Tibial artery (tissue), 4 donors: ENCODE results near the gene KRTDAP.

ENCODE experiments used
- DNase-seq, 2 donors: peaks; one replicate each; pipeline ENCODE4 v3.0.0-alpha.2; 2019
- H3K27ac ChIP-seq, 2 donors: fragments of 200-600 bp; sonication (generic) in 1 of 2; 1 replicate in 1 of 2; 2 replicates in 1 of 2; pipeline ENCODE4 v1.5.1; 2018 to 2019; ENCODE audit warnings: mild to moderate bottlenecking in 1 of 2
- H3K27me3 ChIP-seq, 2 donors: fragments of 200-600 bp; sonication (generic) in 1 of 2; one replicate each; pipeline versions ENCODE4 v1.5.1 to v1.6.0; 2016 to 2019
- H3K36me3 ChIP-seq, 3 donors: fragments of 200-600 bp; sonication (generic) in 2 of 3; one replicate each; pipeline ENCODE4 v1.5.1; 2016 to 2019; ENCODE audit warnings: mild to moderate bottlenecking in 2 of 3
- H3K4me1 ChIP-seq, 4 donors: fragments of 200-600 bp; sonication (generic) in 2 of 4; 1 replicate in 3 of 4; 2 replicates in 1 of 4; pipeline ENCODE4 v1.5.1; 2016 to 2019
- H3K4me3 ChIP-seq, 2 donors: fragments of 200-600 bp; sonication (generic) in 1 of 2; 1 replicate in 1 of 2; 2 replicates in 1 of 2; pipeline ENCODE4 v1.5.1; 2018 to 2019; ENCODE audit warnings: mild to moderate bottlenecking in 2 of 2
- H3K9me3 ChIP-seq, 3 donors: fragments of 200-600 bp; sonication (generic) in 1 of 3; one replicate each; pipeline ENCODE4 v1.5.1; 2016 to 2019
- intact Hi-C: fragments of 100-400 bp; cut with DNase I; formaldehyde crosslinking; loops from one replicate; pipeline ENCODE4 v1.15.0; 2023; ENCODE audit warnings: low total_unique reads
- TF ChIP-seq, protein P1 (sequence below), 2 experiments: fragments of 200-600 bp in 1 of 2; fragments of 450-650 bp in 1 of 2; IDR thresholded peaks; one replicate each; pipeline ENCODE4 v1.5.1; 2017 to 2019; ENCODE audit warnings: antibody characterized with exemption in 2 of 2, mild to moderate bottlenecking in 1 of 2, moderate library complexity in 1 of 2

Gene KRTDAP

DNA sequence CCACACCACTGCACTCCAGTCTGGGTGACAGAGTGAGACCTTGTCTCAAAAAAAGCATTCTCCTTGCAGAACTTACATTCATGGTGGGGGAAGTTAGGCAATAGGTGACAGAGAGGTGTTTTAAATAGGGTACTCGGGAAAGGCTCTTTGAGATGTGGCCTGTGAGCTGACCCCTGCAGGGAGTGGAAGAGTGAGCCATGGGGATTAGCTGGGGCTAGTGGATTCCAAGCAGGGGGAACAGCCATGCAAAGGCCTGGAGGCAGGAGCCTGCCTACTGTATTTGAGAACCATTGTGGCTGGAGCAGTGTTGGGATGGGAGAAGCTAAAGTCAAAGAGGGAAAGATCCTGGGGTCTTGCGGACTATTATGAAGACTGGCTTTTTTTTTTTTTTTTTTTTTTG is 27.1 kb upstream of the KRTDAP start:
- no peaks in the 10 kb centered on the region for H3K36me3 ChIP-seq
- H3K27me3 ChIP-seq, result peaks cover 0 to 36% of the 10 kb centered on the region in 2 donors
- H3K9me3 ChIP-seq, result no peaks in the 10 kb centered on the region
- H3K27ac ChIP-seq, result no peak overlapping the region
- H3K4me1 ChIP-seq, result peaks cover 0 to 4% (median 0%) of the 10 kb centered on the region in 4 donors
- TF ChIP-seq, protein P1, sequence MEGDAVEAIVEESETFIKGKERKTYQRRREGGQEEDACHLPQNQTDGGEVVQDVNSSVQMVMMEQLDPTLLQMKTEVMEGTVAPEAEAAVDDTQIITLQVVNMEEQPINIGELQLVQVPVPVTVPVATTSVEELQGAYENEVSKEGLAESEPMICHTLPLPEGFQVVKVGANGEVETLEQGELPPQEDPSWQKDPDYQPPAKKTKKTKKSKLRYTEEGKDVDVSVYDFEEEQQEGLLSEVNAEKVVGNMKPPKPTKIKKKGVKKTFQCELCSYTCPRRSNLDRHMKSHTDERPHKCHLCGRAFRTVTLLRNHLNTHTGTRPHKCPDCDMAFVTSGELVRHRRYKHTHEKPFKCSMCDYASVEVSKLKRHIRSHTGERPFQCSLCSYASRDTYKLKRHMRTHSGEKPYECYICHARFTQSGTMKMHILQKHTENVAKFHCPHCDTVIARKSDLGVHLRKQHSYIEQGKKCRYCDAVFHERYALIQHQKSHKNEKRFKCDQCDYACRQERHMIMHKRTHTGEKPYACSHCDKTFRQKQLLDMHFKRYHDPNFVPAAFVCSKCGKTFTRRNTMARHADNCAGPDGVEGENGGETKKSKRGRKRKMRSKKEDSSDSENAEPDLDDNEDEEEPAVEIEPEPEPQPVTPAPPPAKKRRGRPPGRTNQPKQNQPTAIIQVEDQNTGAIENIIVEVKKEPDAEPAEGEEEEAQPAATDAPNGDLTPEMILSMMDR (IDR thresholded peaks at IDR 0.05), result no peak
- H3K4me3 ChIP-seq, result no peak overlapping the region
- no peak for DNase-seq
- intact Hi-C loops, result no loop called here

DNA sequence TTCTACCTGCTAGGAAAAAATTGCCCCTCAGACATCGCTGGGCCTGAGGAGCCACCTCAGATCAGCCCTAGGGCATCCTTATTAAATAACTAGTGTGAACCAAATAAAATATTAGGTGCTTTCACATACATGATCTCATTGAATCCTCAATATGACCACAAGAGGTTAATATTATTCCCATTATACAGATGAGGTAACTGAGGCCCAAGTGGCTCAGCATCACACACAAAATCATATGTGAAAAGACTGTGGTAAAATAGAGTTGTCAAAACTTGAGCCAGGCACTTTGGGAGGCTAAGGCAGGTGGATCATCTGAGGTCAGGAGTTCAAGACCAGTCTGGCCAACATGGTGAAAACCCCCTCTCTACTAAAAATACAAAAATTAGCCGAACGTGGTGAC is 26.0 kb upstream of the KRTDAP start:
- intact Hi-C loops, result no loop called here
- no peaks in the 10 kb centered on the region for H3K9me3 ChIP-seq
- TF ChIP-seq, protein P1 (IDR thresholded peaks at IDR 0.05), result no peak
- no peak overlapping the region for H3K27ac ChIP-seq
- no peak for DNase-seq
- peaks cover 0 to 4% (median 0%) of the 10 kb centered on the region in 4 donors for H3K4me1 ChIP-seq
- H3K4me3 ChIP-seq, result no peak overlapping the region
- no peaks in the 10 kb centered on the region for H3K36me3 ChIP-seq
- H3K27me3 ChIP-seq, result peaks cover 0 to 42% of the 10 kb centered on the region in 2 donors

DNA sequence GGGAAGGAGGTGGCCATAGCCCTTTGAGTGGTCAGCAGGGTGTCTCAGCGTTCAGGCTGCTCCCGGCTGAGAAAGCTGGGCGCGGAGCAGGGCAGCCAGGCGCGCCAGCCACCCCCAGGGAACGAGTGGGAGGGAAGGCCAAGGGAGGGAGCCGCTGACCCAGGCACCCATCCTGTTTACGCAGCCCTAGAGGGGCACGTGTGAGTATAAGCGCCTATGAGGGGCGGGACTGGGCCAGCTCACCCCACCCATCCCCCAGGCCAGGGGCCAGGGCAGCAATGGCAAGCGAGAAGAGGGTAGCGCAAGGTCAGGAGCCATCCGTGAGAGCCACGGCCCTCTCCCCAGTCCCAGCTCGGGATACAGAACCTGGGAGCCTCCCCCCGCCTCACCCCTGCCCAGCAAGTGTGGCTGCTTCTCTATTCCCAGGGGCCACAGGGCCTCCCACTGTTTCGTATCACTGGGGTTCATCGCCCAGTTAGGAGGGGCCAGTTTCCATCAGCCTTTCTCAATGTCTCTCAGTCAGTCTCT is 24.1 kb upstream of the KRTDAP start:
- Histone ChIP-seq H3K27ac (no peak overlapping the region), H3K4me3 (no peak overlapping the region), H3K27me3 (peaks cover 0 to 47% of the 10 kb centered on the region in 2 donors), H3K36me3 (no peaks in the 10 kb centered on the region), H3K4me1 (peaks cover 0 to 16% (median 7%) of the 10 kb centered on the region in 4 donors), H3K9me3 (no peaks in the 10 kb centered on the region)
- TF ChIP-seq, protein P1 (IDR thresholded peaks at IDR 0.05), result no peak
- no peak for DNase-seq
- intact Hi-C loops, result no loop called here

DNA sequence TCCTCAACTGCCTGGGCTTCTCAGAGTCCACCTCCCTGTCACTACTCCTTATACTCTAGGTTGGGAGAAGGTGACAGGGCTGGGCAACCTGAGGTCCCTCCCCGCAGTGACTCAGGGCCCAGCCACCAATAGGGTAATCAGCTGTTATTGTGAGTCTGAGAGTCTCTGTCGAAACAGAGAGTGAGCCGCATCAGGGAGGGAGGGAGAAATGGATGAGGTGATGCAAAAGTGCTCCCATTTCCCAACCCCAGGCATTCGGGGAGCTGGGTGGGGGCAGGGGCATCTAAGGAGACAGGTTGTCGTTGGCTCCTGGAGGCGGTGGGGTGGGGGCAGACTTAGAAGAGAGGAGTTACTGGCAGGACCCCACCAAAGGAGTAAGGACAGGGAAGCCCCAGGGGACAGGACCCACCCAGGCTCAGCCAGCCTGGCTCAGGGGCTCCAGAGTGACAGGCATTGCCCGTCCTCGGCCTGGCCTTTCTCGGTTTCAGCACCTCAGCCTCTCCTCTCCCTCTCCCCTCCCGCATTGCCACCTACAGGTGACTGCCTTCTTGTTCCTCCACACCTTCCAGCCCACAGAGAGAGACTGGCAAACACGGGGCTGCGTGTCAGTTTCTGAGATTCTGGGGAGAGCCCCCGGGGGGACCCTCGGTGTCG is 23.5 kb upstream of the KRTDAP start, which contains the start of gene DMKN:
TSS of gene DMKN (minus strand) at position 22 of the 654 bp plus-strand sequence. CDS start 174 bp downstream, outside the sequence.
- no peak within 1 kb of the TSS for H3K27ac ChIP-seq
- intact Hi-C loops, result no loop called here

DNA sequence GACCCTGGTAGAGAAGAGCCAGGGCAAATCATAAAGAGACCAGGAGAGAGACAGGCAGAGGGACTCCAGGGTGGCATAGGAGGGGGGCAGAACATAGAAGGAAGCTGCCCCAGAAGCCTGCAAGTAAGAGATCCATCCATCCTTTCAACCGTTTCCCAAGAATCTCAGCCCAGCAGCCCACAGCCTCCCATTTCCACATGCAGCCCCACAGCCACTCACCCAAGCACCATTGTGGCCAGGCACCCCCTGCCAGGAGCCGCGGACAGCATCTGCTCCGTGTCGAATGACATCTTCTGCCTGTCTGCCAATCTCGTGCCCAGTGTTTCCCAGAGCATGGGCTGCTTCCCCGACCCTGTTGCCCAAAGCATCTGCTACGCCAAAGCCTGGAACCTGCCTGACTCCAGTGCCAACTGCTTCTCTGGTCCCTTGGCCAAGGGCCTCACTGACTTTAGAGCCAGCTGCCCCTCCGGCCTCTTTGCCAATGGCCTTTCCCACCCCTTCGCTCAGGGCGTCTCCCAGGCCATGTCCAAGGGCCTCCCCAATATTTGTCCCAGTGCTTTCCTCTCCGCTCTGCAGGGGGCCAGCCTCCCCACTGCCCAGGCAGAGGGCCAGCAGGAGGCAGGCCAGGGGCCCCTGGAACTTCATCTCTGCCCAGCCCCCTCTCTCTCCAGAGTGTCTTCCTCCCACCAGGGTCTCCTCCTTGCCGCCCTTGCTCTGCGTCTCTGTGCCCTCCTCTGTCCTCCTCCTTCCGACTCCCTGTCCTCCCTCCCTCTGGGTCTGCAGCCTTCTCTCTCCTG is 22.8 kb upstream of the KRTDAP start:
- Histone ChIP-seq H3K27me3 (peaks cover 0 to 40% of the 10 kb centered on the region in 2 donors), H3K36me3 (no peaks in the 10 kb centered on the region), H3K4me1 (peaks cover 0 to 20% (median 8%) of the 10 kb centered on the region in 4 donors), H3K4me3 (no peak overlapping the region), H3K9me3 (no peaks in the 10 kb centered on the region), H3K27ac (no peak overlapping the region)
- TF ChIP-seq, protein P1 (IDR thresholded peaks at IDR 0.05), result no peak
- intact Hi-C loops, result no loop called here
- DNase-seq, result no peak

More for the DNA sequence above, 23.5 kb upstream of the KRTDAP start, which contains the start of gene DMKN:
- Histone ChIP-seq H3K4me3 (no peak within 1 kb of the TSS), H3K27me3 (peaks cover 0 to 44% of the 10 kb centered on the region in 2 donors), H3K4me1 (peaks cover 0 to 20% (median 8%) of the 10 kb centered on the region in 4 donors), H3K9me3 (no peaks in the 10 kb centered on the region), H3K36me3 (no peaks in the 10 kb centered on the region)
- DNase-seq, result no peak
- TF ChIP-seq, protein P1 (IDR thresholded peaks at IDR 0.05), result no peak
